Measurements from ENCODE around the gene ZNF335. TPM values are rescaled to one million over a fixed set of nuclear protein-coding genes. Genes with fewer than 3 reads are reported as not detected.

ZNF335 gene
- total and polyA plus RNA-seq, 2 of the 13 experiments (the other 11 are each of a cell fraction or from before 2014, with no cell fraction given) = 9.7 to 13.7 TPM

GRCh38 chr20:45924391-45925261 lies 47.4 kb downstream of the ZNF335 start:
- ChIA-PET POLR2A (interaction anchor here (1.0 to 6.0 kb wide), 13 partner anchors 10 to 98 kb away, joined by 3 to 100 read pairs (median 9); partner anchors contain the start of genes ACOT8, CTSA, NEURL2 and PCIF1), CTCF (ENCODE audit: low intra/inter-chr PET ratio, low total read pairs) (no interaction called here)
- in situ Hi-C loops (cut with HindIII; ENCODE audit: extremely low pct_ligation_motif_present, low pct_unique_long_range_greater_than_20kb) (no loop called here), intact Hi-C loops (cut with micrococcal nuclease; ENCODE audit: unreplicated experiment) (loop anchor here (2.0 kb wide), 1 partner anchor 16 kb away; no protein-coding TSS in a partner anchor)
- Histone ChIP-seq H3K4me1 (ENCODE audit: insufficient read depth, low read length) (peaks cover 84% of the 10 kb centered on the region), H2AFZ (ENCODE audit: low read length) (peak overlapping the region; percentile 24), H3K27me3 (ENCODE audit: control insufficient read depth in 1 of 2, insufficient read depth in 2 of 2, low read length in 2 of 2) (no peaks in the 10 kb centered on the region; a peak in 1 of 5 replicates), H3K79me2 (ENCODE audit: insufficient read depth, low read length) (no peaks in the 10 kb centered on the region), H3K4me3 (replicated peaks in 1 of 3; ENCODE audit: insufficient read depth in 1 of 3, low read depth in 2 of 3, low read length in 3 of 3) (peak overlapping the region in 2 of 3 experiments; percentile 20 to 52; a peak in 2 of 6 replicates), H3K4me2 (ENCODE audit: low read depth, low read length) (peak overlapping the region; percentile 68), H3K36me3 (replicated peaks in 1 of 2; ENCODE audit: control insufficient read depth in 1 of 2, insufficient read depth in 2 of 2, low read length in 2 of 2) (no peaks in the 10 kb centered on the region), H4K20me1 (ENCODE audit: insufficient read depth, low read length) (no peaks in the 10 kb centered on the region), H3K27ac (ENCODE audit: extremely low read length, insufficient read depth, low read length) (no peak overlapping the region), H3K9ac (ENCODE audit: insufficient read depth, low read depth, low read length) (peak overlapping the region; percentile 23; the same call in 1 of the 2 replicates), H3K9me3 (ENCODE audit: low read length) (no peaks in the 10 kb centered on the region)
- DNase-seq (ENCODE audit: low spot score) = peak; percentile 66
- 25% methylated on average over 21 of the region's 21 CpGs for WGBS (ENCODE audit: low lambda C conversion rate)
- peak; percentile 15 for ATAC-seq
- no TSS peak for BruUV-seq (replicated peaks)
- no peak for FAIRE-seq
- TF ChIP-seq GZF1 (CRISPR knock-in tag; IDR thresholded peaks at IDR 0.05) (no peak), ZNF639 (CRISPR knock-in tag; conservative IDR thresholded peaks at IDR 0.05) (no peak; the same call in 1 of the 2 replicates), ZSCAN21 (CRISPR knock-in tag; IDR thresholded peaks at IDR 0.05; ENCODE audit: borderline replicate concordance) (no peak), ZNF441 (CRISPR knock-in tag; IDR thresholded peaks at IDR 0.05; ENCODE audit: borderline replicate concordance) (no peak; the same call in none of the 2 replicates), GFI1 (CRISPR knock-in tag; IDR thresholded peaks at IDR 0.05; ENCODE audit: borderline replicate concordance) (peak; percentile 64), GATAD2A (CRISPR knock-in tag; IDR thresholded peaks at IDR 0.05) (peak; percentile 62), ATF7 (IDR thresholded peaks at IDR 0.05) (no peak), ATF7 (CRISPR knock-in tag; IDR thresholded peaks at IDR 0.05) (no peak), HNF1A (IDR thresholded peaks at IDR 0.05; ENCODE audit: low read depth) (no peak), HNF1A (CRISPR knock-in tag; IDR thresholded peaks at IDR 0.05; ENCODE audit: borderline replicate concordance) (0 out of 2 replicates have a peak, but pooled peaks have one; percentile 16), KAT8 (CRISPR knock-in tag; IDR thresholded peaks at IDR 0.05) (peak; percentile 43; the same call in 1 of the 2 replicates), FOXK1 (CRISPR knock-in tag; IDR thresholded peaks at IDR 0.05; ENCODE audit: borderline replicate concordance, low read depth) (peak; percentile 94), KDM5B (CRISPR knock-in tag; IDR thresholded peaks at IDR 0.05; ENCODE audit: borderline replicate concordance) (peak; percentile 46; the same call in 1 of the 2 replicates), ZNF770 (CRISPR knock-in tag; IDR thresholded peaks at IDR 0.05) (peak; percentile 65), RXRB (CRISPR knock-in tag; IDR thresholded peaks at IDR 0.05; ENCODE audit: borderline replicate concordance) (peak; percentile 53; the same call in 1 of the 2 replicates)

All from HepG2 (cell line).